HEK293 (cell line): Measurements from ENCODE around the gene OLFM1.

Source experiments
- CTCF ChIA-PET: fragments of 350-600 bp; formaldehyde crosslinking; extraction: SDS; loops from one replicate; lab custom pipeline; 2021; ENCODE audit warnings: antibody characterized with exemption; lab: Yijun Ruan, JAX
- POLR2A ChIA-PET: fragments of 300-600 bp; formaldehyde crosslinking; extraction: SDS; loops from one replicate; lab custom pipeline; 2020; ENCODE audit warnings: antibody characterized with exemption, inconsistent platforms; lab: Yijun Ruan, JAX
- H3K27ac ChIP-seq: fragments of 200-500 bp; sonication (Bioruptor generic); 2 replicates; pipeline ENCODE4 v1.5.1; 2014; ENCODE audit warnings: low read depth, low read length, control low read depth, inconsistent platforms; ENCODE audit errors: extremely low read depth
- H3K36me3 ChIP-seq, 2 experiments: fragments of 200-500 bp in 1 of 2; sonication (Bioruptor generic) in 1 of 2; 1 replicate in 1 of 2; 2 replicates in 1 of 2; pipeline ENCODE4 v1.5.1; 2014 to 2017; ENCODE audit warnings: inconsistent platforms in 2 of 2, low read length in 2 of 2; ENCODE audit not compliant: control insufficient read depth in 2 of 2, insufficient read depth in 1 of 2
- H3K4me1 ChIP-seq: fragments of 200-500 bp; sonication (Bioruptor generic); 2 replicates; pipeline ENCODE4 v1.5.1; 2014; ENCODE audit warnings: mild to moderate bottlenecking, low read length, inconsistent platforms; ENCODE audit not compliant: control insufficient read depth, insufficient read depth
- H3K4me3 ChIP-seq: 2 replicates; pipeline ENCODE4 v1.5.1; 2011; ENCODE audit warnings: low read depth, mild to moderate bottlenecking, control low read depth, low read length, moderate library complexity
- H3K9me3 ChIP-seq: fragments of 200-500 bp; sonication (Bioruptor generic); 2 replicates; pipeline ENCODE4 v1.5.1; 2014; ENCODE audit warnings: low read depth, low read length, inconsistent platforms; ENCODE audit not compliant: control insufficient read depth, insufficient read depth
- CTCF ChIP-seq: fragments of 450-650 bp; formaldehyde crosslinking; IDR thresholded peaks from 2 replicates; pipeline ENCODE4 v1.5.1; 2016; ENCODE audit warnings: missing biosample characterization, missing genetic modification characterization
- ELK4 ChIP-seq: IDR thresholded peaks from 2 replicates; pipeline ENCODE4 v1.6.1; 2011; ENCODE audit warnings: mild to moderate bottlenecking, low read depth, low read length, borderline replicate concordance
- PATZ1 ChIP-seq: fragments of 450-650 bp; formaldehyde crosslinking; IDR thresholded peaks from 2 replicates; pipeline ENCODE4 v1.5.1; 2016; ENCODE audit warnings: missing biosample characterization, missing genetic modification characterization
- PRDM10 ChIP-seq: fragments of 450-650 bp; formaldehyde crosslinking; IDR thresholded peaks from 2 replicates; pipeline ENCODE4 v1.5.1; 2016; ENCODE audit warnings: missing biosample characterization, missing genetic modification characterization
- ZBTB26 ChIP-seq: fragments of 450-650 bp; formaldehyde crosslinking; optimal IDR thresholded peaks from 2 replicates; pipeline ENCODE3; 2016; ENCODE audit warnings: missing biosample characterization, mild to moderate bottlenecking, missing genetic modification characterization
- ZBTB6 ChIP-seq: fragments of 450-650 bp; formaldehyde crosslinking; IDR thresholded peaks from 2 replicates; pipeline ENCODE4 v1.5.1; 2017; ENCODE audit warnings: missing biosample characterization, missing genetic modification characterization
- ZBTB8A ChIP-seq: fragments of 450-650 bp; formaldehyde crosslinking; IDR thresholded peaks from 2 replicates; pipeline ENCODE4 v1.5.1; 2016; ENCODE audit warnings: missing biosample characterization, missing genetic modification characterization
- ZFP69B ChIP-seq: fragments of 450-650 bp; formaldehyde crosslinking; IDR thresholded peaks from 2 replicates; pipeline ENCODE4 v1.5.1; 2016; ENCODE audit warnings: missing biosample characterization, missing genetic modification characterization
- ZNF274 ChIP-seq, 2 experiments: fragments of 200-500 bp in 1 of 2; fragments of 450-650 bp in 1 of 2; sonication (Bioruptor generic) in 1 of 2; formaldehyde crosslinking in 1 of 2; IDR thresholded peaks; 2 replicates each; pipeline versions ENCODE4 v1.5.1 to v1.6.1; 2014 to 2016; ENCODE audit warnings: borderline replicate concordance in 1 of 2, inconsistent platforms in 1 of 2, low read length in 1 of 2, missing biosample characterization in 1 of 2, missing genetic modification characterization in 1 of 2
- ZNF302 ChIP-seq: fragments of 450-650 bp; formaldehyde crosslinking; IDR thresholded peaks from 2 replicates; pipeline ENCODE4 v1.5.1; 2016; ENCODE audit warnings: missing biosample characterization, missing genetic modification characterization, low read depth
- ZNF335 ChIP-seq: fragments of 450-650 bp; formaldehyde crosslinking; conservative IDR thresholded peaks from 2 replicates; pipeline ENCODE4 v1.5.1; 2016; ENCODE audit warnings: missing biosample characterization, missing genetic modification characterization
- ZNF37A ChIP-seq: fragments of 450-650 bp; IDR thresholded peaks from 2 replicates; pipeline ENCODE4 v1.5.1; 2018; ENCODE audit warnings: missing biosample characterization, missing genetic modification characterization
- ZNF513 ChIP-seq: fragments of 450-650 bp; IDR thresholded peaks from 2 replicates; pipeline ENCODE4 v1.5.1; 2018; ENCODE audit warnings: missing biosample characterization, missing genetic modification characterization
- ZNF560 ChIP-seq: fragments of 450-650 bp; formaldehyde crosslinking; IDR thresholded peaks from 2 replicates; pipeline ENCODE4 v1.5.1; 2017; ENCODE audit warnings: missing biosample characterization, missing genetic modification characterization, borderline replicate concordance
- ZNF610 ChIP-seq: fragments of 450-650 bp; formaldehyde crosslinking; IDR thresholded peaks from 2 replicates; pipeline ENCODE4 v1.5.1; 2016; ENCODE audit warnings: missing biosample characterization, missing genetic modification characterization, borderline replicate concordance
- ZNF76 ChIP-seq: fragments of 450-650 bp; formaldehyde crosslinking; IDR thresholded peaks from 2 replicates; pipeline ENCODE4; 2016; ENCODE audit warnings: low read depth, missing biosample characterization, missing genetic modification characterization, borderline replicate concordance
- ZNF830 ChIP-seq: fragments of 450-650 bp; IDR thresholded peaks from 2 replicates; pipeline ENCODE4 v1.5.0; 2018; ENCODE audit warnings: missing biosample characterization, missing genetic modification characterization, low read depth, mild to moderate bottlenecking, moderate library complexity

OLFM1 gene

GRCh38 chr9:135087899-135088347 is 455 bp downstream of the OLFM1 start:
- CTCF ChIA-PET: interaction anchor here (0.6 to 6.0 kb wide), 12 partner anchors 12 to 498 kb away, joined by 3 to 110 read pairs (median 4); no protein-coding TSS in a partner anchor
- no peak overlapping the region for H3K4me3 ChIP-seq
- H3K9me3 ChIP-seq: no peaks in the 10 kb centered on the region
- H3K4me1 ChIP-seq: no peaks in the 10 kb centered on the region
- TF ChIP-seq CTCF (tag by site-specific recombination): no peak
- TF ChIP-seq ZNF513 (tag by site-specific recombination): 0 out of 2 replicates have a peak, but pooled peaks have one; percentile 27
- peak; percentile 38; the same call in 1 of the 2 replicates for TF ChIP-seq ZBTB8A
- TF ChIP-seq ZBTB26 (tag by site-specific recombination): peak; percentile 49
- peak; percentile 74; the same call in 1 of the 2 replicates for TF ChIP-seq ZBTB6 (tag by site-specific recombination)
- no peak for TF ChIP-seq ELK4
- no peak for TF ChIP-seq ZNF610 (tag by site-specific recombination)
- TF ChIP-seq ZNF830 (tag by site-specific recombination): no peak
- TF ChIP-seq ZNF335 (tag by site-specific recombination): peak; percentile 42; the same call in 1 of the 2 replicates
- no peak for TF ChIP-seq ZNF560 (tag by site-specific recombination)
- no peak for TF ChIP-seq ZNF76
- TF ChIP-seq ZNF302 (tag by site-specific recombination): no peak
- H3K27ac ChIP-seq: no peak overlapping the region
- H3K36me3 ChIP-seq: no peaks in the 10 kb centered on the region
- POLR2A ChIA-PET: no interaction called here

- H3K36me3 ChIP-seq: no peaks in the 10 kb centered on the region
- ChIA-PET CTCF (interaction anchor here (0.5 to 6.0 kb wide), 8 partner anchors 19 to 920 kb away, joined by 3 to 110 read pairs (median 3); no protein-coding TSS in a partner anchor), POLR2A (no interaction called here)
- no peak overlapping the region for H3K4me3 ChIP-seq
- no peak overlapping the region for H3K27ac ChIP-seq
- no peaks in the 10 kb centered on the region for H3K9me3 ChIP-seq
- no peaks in the 10 kb centered on the region for H3K4me1 ChIP-seq
- TF ChIP-seq ZBTB8A (peak; percentile 38; the same call in 1 of the 2 replicates), ZFP69B (tag by site-specific recombination) (0 out of 2 replicates have a peak, but pooled peaks have one; percentile 24), ZNF37A (no peak), ZBTB26 (tag by site-specific recombination) (peak; percentile 29), PRDM10 (tag by site-specific recombination) (peak; percentile 71), ZNF274 (IDR thresholded peaks at IDR 0.05; ENCODE audit: low read length) (no peak), ZNF274 (tag by site-specific recombination; IDR thresholded peaks at IDR 0.05; ENCODE audit: borderline replicate concordance) (no peak), PATZ1 (0 out of 2 replicates have a peak, but pooled peaks have one; percentile 11)
Measured at GRCh38 chr9:135088348-135088978, 995 bp downstream of the OLFM1 start.
